CD4-positive, alpha-beta T cell treated with Interleukin-4 for 4 hours (primary cell): ENCODE results near the gene HGS.

Experiments
- DNase-seq: peaks from one replicate; pipeline ENCODE4 v3.0.0-alpha.2; 2020

HGS gene, protein sequence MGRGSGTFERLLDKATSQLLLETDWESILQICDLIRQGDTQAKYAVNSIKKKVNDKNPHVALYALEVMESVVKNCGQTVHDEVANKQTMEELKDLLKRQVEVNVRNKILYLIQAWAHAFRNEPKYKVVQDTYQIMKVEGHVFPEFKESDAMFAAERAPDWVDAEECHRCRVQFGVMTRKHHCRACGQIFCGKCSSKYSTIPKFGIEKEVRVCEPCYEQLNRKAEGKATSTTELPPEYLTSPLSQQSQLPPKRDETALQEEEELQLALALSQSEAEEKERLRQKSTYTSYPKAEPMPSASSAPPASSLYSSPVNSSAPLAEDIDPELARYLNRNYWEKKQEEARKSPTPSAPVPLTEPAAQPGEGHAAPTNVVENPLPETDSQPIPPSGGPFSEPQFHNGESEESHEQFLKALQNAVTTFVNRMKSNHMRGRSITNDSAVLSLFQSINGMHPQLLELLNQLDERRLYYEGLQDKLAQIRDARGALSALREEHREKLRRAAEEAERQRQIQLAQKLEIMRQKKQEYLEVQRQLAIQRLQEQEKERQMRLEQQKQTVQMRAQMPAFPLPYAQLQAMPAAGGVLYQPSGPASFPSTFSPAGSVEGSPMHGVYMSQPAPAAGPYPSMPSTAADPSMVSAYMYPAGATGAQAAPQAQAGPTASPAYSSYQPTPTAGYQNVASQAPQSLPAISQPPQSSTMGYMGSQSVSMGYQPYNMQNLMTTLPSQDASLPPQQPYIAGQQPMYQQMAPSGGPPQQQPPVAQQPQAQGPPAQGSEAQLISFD

GRCh38 chr17:81683584-81684441 is at the start of gene HGS, which contains the start of gene ARL16:
Gene HGS, plus strand, starts transcription at chr17:81684011. Its CDS starts 56 bp downstream, at chr17:81684067.
Gene ARL16, minus strand, starts transcription at chr17:81683797. Its CDS starts 44 bp downstream, at chr17:81683753.
- DNase-seq = peak; percentile 98

- no peak for DNase-seq
These were observed 48.4 kb upstream of the HGS start for GRCh38 chr17:81635431-81635830.

DNA sequence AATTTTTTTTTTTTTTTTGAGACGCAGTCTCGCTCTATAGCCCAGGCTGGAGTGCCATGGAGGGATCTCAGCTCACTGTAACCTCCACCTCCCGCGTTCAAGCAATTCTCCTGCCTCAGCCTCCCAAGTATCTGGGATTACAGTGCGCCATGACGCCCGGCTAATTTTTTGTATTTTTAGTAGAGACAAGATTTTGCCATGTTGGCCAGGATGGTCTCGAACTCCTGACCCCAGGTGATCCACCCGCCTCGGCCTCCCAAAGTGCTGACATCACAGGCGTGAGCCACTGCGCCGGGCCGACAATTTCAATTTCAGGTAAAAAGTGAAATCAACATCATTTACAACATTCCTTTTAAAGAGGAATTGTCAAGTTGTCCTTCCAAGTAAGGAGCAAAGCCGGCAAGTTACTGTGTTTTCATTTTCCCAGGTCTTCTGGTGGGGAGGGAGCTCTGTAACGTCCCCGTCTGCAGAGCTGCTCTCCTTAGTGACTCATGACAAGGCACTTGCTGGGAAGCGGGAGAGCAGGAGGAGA is 47.8 kb upstream of the HGS start:
- DNase-seq = no peak

DNA sequence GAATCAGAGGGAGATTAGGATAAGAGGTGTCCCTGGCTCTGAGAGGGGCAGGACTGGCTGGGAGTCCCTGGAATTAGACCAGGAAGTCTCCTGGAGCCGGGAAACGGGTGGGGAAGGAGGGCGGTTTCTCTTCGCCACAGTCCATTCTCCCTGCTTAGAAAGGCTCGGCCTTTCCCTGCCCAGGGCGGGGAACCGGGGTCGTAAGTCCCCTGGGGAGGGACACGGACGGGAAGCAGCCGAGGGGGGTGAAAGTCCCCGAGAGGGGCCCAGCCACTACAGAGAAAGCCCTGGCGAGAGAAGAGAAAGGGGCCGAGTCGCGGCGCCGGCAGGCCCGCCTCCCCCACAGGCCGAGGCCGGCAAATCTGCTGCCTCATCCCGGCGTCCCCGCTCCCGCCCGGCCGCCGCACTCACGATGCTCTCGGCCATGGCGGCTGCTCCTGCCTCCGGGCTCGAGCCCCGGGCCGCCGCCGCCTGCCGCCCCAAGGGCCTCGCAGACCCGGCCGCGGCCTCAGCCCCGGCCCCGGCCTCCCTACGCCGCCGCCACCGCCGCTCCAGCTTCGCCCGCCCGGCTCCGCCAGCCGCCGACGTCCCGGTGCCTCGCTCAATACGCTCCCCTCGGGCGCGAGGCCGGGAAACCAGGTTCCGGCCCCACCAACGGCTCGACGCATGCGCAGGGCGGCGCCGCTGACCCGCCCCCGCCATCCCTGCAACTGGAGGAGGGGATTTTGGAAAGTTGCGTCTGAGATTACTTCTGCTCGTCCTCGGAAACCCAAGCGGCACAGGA is 47.1 kb upstream of the HGS start, which contains the start of the genes NPLOC4 and TSPAN10:
TSS of gene NPLOC4 (minus strand) at position 608 of the 784 bp plus-strand sequence. CDS start at position 426, 182 bp downstream.
TSS of gene TSPAN10 (plus strand) at position 692 of the 784 bp plus-strand sequence. CDS start 5,217 bp downstream, outside the sequence.
- peak; percentile 75 for DNase-seq

DNA sequence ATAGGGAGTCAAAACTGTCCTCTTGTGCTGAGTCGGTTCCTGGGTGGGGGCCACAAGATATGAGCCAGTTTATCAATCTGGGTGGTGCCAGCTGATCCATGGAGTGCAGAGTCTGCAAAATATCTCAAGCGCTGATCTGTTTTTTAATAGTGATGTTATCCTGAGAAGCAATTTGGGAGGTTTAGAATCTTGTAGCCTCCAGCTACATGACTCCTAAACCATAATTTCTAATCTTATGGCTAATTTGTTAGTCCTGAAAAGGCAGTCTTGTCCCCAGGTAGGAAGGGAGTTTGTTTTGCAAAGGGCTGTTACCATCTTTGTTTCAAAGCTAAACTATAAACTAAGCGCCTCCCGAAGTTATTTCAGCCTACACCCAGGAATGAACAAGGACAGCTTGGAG is 45.1 kb upstream of the HGS start:
- DNase-seq = no peak

DNA sequence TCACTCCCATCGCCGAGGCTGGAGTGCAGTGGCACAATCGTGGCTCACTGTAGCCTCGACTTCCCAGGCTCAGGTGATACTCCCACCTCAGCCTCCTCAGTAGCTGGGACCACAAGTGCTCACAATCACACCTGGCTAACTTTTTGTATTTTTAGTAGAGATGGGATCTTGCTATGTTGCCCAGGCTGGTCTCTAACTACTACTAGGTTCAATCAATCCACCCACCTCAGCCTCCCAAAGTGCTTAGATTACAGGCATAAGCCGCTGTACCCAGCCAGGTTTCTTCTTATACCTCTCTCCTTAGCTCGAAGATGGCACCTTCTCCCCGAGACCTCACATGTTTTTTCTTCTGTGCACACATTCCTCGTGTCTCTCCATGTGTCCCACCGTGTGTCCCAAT is 43.8 kb upstream of the HGS start:
- no peak for DNase-seq

DNA sequence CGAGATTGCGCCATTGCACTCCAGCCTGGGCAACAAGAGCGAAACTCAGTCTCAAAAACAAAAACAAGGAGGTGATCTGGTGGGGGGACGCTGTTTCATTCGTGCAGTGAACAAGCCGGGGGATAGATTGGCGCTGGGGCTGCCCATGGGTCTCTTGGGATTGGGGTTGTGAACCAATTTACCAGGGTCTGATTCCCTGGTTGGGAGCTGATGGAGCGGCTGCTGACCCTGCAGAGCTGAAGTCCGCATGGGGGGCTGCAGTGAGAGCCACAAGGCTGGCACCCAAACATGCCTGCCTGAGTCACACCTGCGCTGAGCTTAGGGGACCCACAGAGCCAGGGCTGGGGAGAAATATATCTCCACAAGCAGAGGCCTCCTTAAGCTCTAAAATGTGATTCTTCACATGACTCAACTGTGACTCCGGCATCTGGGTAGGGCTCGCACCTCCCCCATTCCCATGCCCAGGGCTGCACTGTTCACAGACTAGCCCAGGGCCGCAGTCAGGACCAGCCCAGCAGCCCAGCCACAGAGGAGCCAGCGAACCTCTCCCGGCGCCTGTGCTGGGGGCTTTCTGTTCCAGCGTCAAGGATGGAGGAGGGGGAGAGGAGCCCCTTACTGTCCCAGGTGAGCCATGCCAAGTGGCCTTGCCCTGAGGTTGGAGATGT is 41.9 kb upstream of the HGS start:
- no peak for DNase-seq

DNA sequence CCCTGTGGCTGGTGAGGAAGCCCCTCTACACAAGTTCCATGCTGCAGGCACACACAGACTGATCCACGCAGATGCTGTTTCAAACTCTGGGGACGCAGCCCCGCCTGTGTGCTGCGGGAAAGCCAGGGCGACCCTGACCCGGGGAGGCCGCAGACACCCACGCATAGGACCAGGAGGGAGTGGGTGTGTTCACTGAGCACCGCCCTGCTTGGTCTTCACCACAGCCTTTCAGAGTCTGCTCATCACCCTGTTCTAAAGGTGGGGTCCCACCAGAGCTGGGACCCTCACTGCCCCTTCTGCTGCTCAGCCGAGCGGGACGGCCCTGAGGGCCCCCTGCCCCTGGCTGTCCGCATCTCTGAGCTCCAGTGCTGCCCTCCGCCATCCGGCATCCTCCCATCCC is 39.3 kb upstream of the HGS start:
- DNase-seq = no peak

GRCh38 chr17:81644976-81645952 is 38.5 kb upstream of the HGS start:
- no peak for DNase-seq

- DNase-seq = no peak
These were observed 36.8 kb upstream of the HGS start for GRCh38 chr17:81646869-81647600.

DNA sequence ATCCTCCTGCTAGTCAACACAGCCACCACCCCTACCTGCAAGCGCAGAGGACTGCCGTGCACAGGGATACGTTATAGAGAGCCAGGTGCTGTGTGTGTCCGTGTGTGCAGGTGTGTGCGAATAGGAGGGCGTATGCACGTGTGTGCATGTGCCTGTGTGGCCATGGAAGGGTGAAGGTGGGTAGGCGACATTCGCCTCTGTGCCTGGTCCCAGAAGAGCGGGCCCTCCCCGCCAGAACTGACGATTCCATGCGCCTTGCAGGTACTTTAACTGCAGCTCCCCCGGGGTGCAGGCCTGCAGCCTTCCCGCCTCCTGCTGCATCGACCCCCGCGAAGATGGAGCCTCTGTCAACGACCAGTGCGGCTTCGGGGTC is 36.2 kb upstream of the HGS start:
- DNase-seq = no peak

DNA sequence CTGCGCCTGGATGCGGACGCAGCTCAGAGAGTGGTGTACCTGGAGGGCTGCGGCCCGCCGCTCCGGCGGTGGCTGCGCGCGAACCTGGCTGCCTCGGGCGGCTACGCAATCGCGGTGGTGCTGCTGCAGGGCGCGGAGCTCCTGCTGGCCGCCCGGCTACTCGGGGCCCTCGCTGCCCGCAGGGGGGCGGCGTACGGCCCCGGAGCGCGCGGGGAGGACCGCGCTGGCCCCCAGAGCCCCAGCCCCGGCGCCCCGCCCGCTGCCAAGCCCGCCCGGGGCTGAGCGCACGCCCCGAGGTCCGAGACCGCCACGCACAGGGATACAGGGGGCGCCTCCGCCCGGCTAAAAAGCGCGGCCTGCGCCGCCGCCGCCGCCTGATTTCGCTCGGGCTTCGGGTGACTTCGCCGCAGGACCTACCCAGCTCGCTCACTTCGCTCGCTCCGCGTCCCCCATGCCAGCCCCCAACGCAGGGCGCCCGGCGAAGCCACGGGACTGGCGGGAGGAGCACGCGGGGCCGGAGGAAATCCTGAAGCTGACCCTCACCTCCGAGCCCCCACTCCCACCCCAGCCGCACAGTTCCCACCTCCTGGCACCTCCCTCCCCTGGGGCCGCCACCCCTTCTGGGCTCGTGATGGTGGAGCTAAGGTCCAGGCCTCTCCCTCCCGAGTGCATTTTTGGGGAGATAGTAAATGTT is 35.7 kb upstream of the HGS start:
- no peak for DNase-seq

GRCh38 chr17:81648707-81649085 is 35.1 kb upstream of the HGS start:
- DNase-seq = no peak

DNA sequence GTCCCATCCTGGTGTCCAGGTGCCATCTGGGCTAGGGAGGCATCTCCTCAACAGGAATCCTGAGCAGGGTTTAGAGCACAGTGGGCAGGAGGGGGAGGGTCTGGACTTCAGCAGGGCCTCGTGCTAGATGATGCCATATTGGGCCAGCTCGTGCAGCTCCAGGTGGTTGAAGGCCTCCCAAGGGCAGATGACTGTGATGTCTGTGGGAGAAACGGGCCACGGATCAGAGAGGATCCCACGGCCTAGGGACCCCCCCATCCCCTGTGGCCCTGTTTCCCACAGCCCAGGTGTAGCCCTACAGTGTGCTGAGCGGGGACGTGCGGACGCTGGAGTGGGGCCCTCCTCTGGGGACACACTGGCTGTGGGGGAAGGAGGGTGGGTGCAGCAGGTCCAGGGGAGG is 32.9 kb upstream of the HGS start:
- DNase-seq = no peak

DNA sequence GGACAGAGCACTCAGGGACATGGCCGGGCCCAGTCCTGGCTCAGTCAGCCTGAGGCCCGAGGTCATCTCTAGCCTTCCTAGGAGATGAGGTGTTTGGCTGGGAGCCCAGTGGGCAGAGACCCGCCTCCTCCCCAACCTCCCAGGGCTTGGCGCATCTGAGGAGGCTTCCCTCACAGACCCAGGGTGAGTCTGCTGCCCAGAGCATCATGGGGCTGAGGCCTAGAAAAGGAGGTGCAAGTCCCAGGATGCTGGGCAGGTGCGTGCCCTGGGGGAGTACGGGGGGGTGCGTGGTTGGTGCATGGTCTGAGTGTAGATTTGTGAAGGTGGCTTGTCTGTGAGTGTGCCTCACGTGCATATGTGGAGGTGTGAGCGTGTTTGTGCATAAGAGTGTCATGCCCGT is 32.1 kb upstream of the HGS start:
- DNase-seq = no peak

DNA sequence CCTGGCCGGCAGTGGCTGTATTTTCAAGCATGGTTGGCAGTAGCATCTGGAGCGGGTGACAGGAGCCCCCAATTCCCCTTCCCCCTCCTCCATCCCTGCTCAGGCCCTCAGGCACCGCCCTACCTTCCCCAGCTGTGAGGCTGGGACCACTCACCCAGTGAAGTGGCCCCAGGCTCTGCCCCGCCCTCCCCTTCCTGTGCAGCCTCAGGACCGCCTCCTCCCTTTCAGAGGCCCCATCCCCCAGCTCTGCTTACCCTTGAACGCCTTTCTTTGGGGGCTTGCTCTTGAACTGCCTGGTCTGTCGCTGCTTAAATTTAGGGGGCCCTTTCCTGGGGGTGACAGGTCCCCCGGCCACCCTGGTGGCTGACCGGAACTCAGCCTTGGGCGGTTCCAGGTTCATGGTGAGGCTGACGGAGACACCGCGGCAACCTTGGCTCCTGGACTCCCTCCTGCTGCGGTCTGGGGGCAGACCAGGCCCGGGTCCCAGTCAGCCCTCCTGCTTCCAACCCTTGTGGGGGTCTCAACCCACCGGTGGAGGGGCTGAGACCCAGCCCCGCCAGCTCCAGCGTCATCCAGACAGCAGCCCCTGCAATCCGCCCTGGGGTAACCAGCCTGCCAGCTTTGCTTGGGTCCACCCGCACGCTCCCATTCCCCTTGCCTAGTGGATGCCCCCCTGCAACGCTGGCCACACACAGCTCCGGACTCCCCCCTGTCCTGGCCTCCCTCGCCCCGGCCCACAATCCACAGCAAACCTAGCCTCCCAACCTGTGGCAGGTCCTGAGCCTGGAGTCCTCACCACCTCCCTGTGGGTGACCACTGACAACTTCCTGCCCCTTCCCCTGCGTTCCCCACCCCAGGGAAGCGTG is 30.7 kb upstream of the HGS start:
- no peak for DNase-seq

GRCh38 chr17:81655378-81656117 is 28.3 kb upstream of the HGS start:
- no peak for DNase-seq
